NCI-H82 (cell line): ENCODE measurements around the gene DAB1.

Experiments used
- DNase-seq: peaks from one replicate; lab custom pipeline; 2025; lab: John Stamatoyannopoulos, UW

Gene DAB1

DNA sequence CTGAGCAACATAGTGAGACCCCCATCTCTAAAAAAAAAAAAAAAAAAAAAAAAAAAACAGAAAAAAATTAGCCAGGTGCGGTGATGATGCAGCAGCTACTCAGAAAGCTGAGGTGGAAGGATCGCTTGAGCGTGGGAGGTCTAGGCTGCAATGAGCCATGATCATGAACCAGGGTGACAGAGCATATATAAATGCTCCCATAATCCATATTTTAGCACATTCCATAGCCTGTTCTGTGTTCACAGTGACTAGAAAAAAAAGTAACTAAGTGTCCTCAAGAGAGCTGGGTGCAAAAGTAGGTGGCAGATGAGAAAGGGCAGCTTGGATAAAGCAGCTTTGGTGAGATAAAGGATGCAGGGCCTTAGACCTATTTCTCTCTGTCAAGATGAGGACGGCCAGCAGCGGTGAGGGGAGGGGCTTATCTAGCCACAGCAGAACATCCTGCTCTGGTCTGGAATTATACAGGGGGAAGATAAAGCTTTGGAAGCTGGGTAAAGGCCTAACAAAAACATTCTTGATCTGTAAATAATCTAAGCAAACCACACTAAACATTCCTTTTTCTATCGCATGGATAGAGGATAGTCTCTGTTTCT is 205.3 kb downstream of the DAB1 start:
- DNase-seq = peak; percentile 72

- no peak for DNase-seq
Measured at GRCh38 chr1:57217905-57218304, 206.0 kb downstream of the DAB1 start.

GRCh38 chr1:57214951-57215575 is 208.8 kb downstream of the DAB1 start:
- no peak for DNase-seq

DNA sequence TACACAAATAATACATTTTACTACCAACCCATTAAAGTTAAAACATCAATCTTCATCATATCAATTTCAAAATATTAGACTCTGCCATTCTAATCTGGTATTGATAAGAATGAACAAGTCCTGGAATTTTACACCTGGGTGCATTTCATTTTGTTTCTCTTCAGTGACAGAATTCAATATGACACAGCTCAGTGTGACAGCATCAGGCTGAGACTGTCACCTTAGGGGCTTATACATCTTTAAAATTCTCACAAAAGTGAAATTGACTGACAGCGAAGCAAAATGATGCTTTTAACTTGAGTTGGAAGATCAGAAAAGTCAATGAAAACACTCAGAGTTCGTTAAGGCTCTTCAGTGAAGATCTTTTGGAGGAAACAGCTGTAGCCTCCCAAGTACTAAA is 213.0 kb downstream of the DAB1 start:
- DNase-seq = no peak

DNA sequence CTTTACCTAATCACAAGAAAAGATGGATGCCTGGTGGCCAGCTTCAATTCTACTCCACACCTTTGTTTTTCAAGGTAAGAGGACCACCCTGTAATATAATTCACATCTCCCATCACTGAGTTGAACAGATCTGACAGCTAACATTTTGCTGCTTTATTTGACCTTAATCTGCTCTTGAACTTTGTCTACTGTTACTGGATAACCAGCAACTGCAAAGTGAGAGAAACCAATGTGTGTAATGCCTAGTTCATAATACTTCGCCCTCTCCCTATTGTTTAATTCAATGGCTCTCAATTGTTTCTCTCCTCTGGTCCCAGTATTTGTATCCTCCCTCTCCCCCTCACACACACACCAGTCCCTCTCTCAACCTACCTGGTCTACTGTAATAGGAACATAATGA is 214.4 kb downstream of the DAB1 start:
- no peak for DNase-seq

GRCh38 chr1:57208741-57209302 is 215.0 kb downstream of the DAB1 start:
- DNase-seq = no peak

DNA sequence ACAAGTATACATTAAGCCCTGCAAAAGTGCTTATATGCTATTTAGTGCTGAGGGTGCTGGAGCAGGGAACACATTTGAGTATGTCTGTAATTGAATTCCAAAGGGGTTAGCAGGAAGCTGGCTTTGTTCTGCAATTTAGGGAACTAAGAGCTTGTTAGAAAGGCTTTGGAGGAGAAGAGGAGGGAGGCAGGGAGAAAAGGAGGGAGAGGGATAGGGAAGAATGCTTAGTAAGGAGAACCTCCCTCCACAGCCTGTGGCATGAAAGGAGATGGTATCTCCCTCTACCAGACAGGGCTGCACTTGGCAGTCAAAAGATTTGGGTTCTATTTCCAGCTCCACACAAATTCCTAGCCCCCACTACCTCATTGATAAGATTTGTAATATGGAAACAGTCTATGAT is 217.8 kb downstream of the DAB1 start:
- DNase-seq = peak; percentile 75

DNA sequence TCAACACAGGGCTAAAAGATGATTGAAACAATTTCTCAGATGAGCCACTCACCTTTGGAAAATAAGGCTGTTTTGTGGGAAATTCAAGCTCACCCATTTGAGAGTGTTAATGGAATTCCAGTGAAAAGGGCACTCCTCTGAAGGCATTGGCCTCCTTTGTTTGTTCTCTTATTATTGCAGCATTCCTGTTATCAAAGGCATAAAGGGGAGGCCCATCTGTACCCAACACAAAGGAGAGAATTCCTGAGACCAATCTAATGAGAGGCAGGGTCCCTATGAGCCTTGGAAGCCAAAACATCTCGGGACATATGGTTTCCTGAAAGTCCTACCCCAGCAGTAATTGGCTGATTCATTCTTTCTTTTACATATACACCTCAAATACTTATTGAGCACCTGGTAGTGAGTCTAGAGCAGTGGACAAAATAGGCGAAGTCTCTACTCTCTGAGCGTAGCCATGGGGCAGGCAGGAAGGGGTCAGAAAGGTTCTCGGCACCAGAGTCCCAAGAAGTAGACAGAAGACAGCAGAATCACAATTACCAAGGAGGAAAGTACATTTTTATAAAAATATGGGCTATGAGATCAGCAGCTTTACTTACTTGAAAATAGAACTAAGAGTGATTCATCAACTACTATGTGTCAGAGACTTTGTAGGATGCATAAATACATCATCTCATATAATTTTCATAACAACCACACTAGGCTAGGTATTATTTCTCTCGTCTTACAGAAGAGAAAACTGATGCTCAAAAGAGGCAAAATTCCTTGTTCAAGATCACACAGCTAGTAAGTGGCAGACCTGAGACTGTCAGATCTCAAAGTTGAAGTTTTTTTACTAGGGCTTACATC is 218.7 kb downstream of the DAB1 start:
- DNase-seq = no peak

DNA sequence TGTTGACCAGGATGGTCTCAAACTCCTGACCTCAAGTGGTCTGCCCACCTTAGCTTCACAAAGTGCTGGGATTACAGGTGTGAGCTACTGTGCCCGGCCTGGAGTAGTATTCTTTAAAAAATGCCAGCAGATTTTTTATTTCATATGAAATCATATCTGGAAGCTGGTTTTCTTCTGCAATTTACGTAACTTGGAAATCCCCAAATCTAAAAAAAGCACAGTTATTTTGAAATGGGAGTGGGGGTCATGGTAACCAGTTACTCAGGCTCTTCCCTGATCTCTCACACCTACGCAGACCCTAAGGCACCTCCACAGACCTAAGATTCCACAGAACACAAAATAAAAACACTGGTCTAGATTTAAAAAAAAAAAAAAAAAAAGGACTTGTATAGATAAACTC is 219.8 kb downstream of the DAB1 start:
- DNase-seq = no peak

- DNase-seq = no peak
Measured at GRCh38 chr1:57202241-57202640, 221.6 kb downstream of the DAB1 start.

- no peak for DNase-seq
Measured at GRCh38 chr1:57198912-57199311, 224.9 kb downstream of the DAB1 start.

DNA sequence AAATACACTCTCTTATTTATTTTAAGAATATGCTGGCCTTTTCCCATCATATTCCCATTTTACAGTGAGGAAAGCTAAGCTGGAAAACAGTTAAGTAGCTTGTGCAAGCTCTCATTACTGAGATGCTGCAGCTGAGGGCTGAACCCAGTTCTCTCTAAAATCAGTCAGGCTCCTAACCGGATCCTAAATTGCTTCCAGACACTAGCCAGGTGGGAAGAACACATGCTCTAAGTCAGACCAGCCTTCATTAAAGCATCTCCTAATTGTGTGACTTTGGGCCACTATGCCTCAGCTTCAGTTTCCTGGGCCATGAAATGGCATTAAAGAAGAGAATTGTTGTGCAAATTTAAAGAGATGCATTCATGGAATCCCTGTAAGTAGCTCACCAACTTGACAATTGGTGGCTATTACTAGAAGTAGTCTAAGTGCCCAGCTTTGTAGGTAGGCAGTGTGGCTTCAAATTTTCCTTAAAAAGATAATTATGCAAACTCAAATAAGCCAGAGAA is 228.4 kb downstream of the DAB1 start:
- peak; percentile 40 for DNase-seq

GRCh38 chr1:57192222-57192621 is 231.6 kb downstream of the DAB1 start:
- DNase-seq = peak; percentile 60

DNA sequence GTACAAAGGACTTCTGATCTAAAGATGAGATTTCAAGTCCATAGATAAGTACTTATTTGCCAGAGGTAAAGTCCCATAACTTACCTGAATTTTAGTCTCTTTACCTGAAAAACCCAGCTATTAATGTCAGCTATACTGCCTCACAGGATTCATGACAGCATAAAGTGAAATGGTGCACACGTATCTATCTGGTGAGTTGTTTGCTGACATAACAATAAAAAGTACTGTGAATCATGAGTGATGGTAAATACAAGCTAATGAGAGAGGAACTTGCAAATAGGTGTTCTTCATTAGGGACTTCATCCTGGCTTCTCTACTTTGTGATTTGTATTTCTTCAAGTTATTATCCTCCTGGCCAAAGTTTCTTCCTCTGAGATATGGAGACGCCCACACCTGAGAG is 233.0 kb downstream of the DAB1 start:
- no peak for DNase-seq

DNA sequence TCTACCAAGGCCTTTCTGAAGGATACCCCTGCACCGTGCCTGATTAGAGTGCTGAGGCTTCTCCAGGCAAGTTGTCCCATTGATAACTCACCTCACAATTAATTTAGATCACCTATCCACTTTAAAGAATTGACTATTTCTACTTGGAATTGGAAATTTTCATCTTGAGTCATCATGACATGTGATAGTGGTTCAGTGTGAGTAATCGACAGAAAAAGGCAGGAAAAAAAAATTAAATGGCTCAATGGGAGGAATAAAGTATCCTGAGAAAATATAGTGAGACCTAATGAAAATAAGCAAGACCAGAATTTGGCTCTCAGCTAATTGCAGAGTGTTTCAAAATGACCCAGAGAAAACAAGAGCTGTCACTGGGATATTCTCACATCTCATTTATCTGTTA is 235.7 kb downstream of the DAB1 start:
- DNase-seq = no peak

GRCh38 chr1:57186455-57186854 is 237.4 kb downstream of the DAB1 start:
- DNase-seq = no peak

- DNase-seq = no peak
Measured at GRCh38 chr1:57179001-57179400, 244.9 kb downstream of the DAB1 start.

GRCh38 chr1:57175506-57175905 is 248.4 kb downstream of the DAB1 start:
- no peak for DNase-seq

DNA sequence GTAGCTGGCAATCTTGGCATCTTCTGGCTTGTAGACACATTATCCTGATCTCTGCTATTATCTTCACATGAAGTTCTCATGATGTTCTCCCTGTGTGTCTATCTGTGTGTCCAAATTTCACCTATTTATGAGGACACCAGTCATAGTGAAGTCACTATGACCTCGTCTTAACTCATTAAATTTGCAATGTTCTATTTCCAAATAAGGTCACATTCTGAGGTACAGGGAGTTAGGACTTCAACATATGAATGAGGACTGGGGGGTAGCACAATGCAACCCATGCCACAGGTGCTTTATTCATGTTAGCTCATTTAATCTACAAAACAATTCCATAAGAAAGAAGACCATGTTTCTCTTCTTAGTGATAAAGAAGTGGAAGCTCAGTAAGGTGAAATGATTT is 251.8 kb downstream of the DAB1 start:
- no peak for DNase-seq

DNA sequence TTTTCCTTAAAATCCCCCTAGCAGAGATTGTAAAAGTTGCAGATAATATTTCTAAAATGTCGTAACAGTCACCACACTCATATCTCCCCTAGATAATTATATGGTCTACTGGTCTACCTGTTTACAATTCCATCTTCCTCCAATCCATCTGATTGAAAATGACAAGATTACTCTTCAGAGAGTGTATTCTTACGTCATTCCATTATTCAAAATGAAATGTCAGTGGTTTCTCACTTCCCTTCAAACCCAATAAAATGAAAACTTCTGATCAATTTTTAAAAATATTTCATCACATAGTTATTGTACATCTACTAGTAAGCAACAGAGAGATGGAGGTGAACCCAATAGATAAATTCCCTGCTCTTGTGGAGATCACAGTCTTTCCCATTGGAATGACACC is 255.9 kb downstream of the DAB1 start:
- DNase-seq = no peak

DNA sequence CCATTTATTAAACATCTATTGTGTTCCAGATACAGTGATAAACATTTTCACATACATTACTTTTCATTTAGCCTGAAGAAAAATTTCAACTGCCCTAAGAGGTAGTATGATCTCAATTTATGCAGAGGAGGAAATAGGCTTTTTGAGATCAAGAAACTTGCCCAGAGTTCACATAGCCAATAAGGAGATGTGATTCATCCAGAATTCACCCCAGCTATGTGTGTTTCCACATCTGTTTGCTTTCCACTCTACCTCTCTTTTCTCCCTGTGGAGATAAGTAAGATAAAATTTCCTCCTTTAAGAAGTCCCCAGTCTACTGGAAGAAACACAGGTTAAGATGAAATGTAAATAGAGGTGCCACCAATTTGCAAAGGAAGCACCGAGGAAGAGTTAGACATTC is 258.3 kb downstream of the DAB1 start:
- no peak for DNase-seq

- DNase-seq = no peak
Measured at GRCh38 chr1:57164584-57164983, 259.3 kb downstream of the DAB1 start.

- no peak for DNase-seq
Measured at GRCh38 chr1:57163789-57164188, 260.1 kb downstream of the DAB1 start.
